OCI-LY7 (cell line): ENCODE measurements around the gene UQCR10.

ENCODE experiments used
- EZH2phosphoT487 ChIP-seq: fragments of 200-600 bp; sonication (generic); IDR thresholded peaks from 2 replicates; pipeline ENCODE4 v1.6.1; 2018; ENCODE audit warnings: low read depth, borderline replicate concordance, mild to moderate bottlenecking, mixed run types, antibody characterized with exemption, low read length, moderate library complexity, mixed read lengths
- TF ChIP-seq, protein P1 (sequence below): fragments of 200-600 bp; sonication (generic); conservative IDR thresholded peaks from 2 replicates; pipeline ENCODE4 v1.5.1; 2014; ENCODE audit warnings: mild to moderate bottlenecking, antibody characterized with exemption, low read length, moderate library complexity, mixed read lengths

DNA sequence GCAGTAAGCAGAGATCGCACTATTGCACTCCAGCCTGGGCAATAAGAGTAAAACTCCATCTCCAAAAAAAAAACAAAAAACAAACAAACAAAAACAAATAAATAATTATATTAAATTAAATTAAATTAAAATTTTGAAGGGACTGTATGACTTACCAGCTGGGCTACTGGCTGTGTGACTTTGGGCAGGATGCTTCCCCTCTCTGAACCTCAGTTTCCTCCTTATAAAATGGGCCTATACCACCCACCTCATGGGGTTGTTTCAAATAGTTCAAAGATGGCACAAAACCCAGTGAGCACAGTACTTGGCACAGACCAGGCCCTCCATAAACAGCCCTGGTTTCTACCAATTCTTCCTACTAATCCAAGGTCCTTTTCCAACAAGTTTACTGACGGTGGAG, 36.0 kb downstream of the UQCR10 start:
- TF ChIP-seq, protein P1, sequence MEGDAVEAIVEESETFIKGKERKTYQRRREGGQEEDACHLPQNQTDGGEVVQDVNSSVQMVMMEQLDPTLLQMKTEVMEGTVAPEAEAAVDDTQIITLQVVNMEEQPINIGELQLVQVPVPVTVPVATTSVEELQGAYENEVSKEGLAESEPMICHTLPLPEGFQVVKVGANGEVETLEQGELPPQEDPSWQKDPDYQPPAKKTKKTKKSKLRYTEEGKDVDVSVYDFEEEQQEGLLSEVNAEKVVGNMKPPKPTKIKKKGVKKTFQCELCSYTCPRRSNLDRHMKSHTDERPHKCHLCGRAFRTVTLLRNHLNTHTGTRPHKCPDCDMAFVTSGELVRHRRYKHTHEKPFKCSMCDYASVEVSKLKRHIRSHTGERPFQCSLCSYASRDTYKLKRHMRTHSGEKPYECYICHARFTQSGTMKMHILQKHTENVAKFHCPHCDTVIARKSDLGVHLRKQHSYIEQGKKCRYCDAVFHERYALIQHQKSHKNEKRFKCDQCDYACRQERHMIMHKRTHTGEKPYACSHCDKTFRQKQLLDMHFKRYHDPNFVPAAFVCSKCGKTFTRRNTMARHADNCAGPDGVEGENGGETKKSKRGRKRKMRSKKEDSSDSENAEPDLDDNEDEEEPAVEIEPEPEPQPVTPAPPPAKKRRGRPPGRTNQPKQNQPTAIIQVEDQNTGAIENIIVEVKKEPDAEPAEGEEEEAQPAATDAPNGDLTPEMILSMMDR: no peak
- TF ChIP-seq EZH2phosphoT487: no peak
